Measurements from ENCODE around the gene LDHB.
"Not testable (repeated sequence)": the region's sequence is repeated elsewhere in the genome, so short reads cannot be mapped to it uniquely, and the experiment has no call there.

GRCh38 chr12:21673830-21674552 lies 16.3 kb upstream of the LDHB start:
- TF ChIP-seq, protein P1, sequence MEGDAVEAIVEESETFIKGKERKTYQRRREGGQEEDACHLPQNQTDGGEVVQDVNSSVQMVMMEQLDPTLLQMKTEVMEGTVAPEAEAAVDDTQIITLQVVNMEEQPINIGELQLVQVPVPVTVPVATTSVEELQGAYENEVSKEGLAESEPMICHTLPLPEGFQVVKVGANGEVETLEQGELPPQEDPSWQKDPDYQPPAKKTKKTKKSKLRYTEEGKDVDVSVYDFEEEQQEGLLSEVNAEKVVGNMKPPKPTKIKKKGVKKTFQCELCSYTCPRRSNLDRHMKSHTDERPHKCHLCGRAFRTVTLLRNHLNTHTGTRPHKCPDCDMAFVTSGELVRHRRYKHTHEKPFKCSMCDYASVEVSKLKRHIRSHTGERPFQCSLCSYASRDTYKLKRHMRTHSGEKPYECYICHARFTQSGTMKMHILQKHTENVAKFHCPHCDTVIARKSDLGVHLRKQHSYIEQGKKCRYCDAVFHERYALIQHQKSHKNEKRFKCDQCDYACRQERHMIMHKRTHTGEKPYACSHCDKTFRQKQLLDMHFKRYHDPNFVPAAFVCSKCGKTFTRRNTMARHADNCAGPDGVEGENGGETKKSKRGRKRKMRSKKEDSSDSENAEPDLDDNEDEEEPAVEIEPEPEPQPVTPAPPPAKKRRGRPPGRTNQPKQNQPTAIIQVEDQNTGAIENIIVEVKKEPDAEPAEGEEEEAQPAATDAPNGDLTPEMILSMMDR (IDR thresholded peaks at IDR 0.05): not testable (repeated sequence)
- TF ChIP-seq POLR2A, POLR2AphosphoS5 (IDR thresholded peaks at IDR 0.05): not testable (repeated sequence)
